GM12864 (cell line): ENCODE measurements around the gene RPLP2.

ENCODE experiments used
- DNase-seq: peaks from one replicate; pipeline ENCODE4 v3.0.0-alpha.2; 2011; ENCODE audit warnings: low read depth
- H3K4me3 ChIP-seq: 2 replicates; pipeline ENCODE4 v1.5.1; 2011; ENCODE audit warnings: mild to moderate bottlenecking, low read depth, low read length, control low read depth
- CTCF ChIP-seq: IDR thresholded peaks from 2 replicates; pipeline ENCODE4 v1.5.1; 2011; ENCODE audit warnings: low read depth, mild to moderate bottlenecking, moderate library complexity, low read length, control low read depth, inconsistent platforms; ENCODE audit errors: missing control alignments

RPLP2 gene

GRCh38 chr11:793556-793955 lies 16.2 kb upstream of the RPLP2 start:
- DNase-seq, result no peak
- TF ChIP-seq CTCF, result no peak
- H3K4me3 ChIP-seq, result no peak overlapping the region

- no peak for DNase-seq
- no peak for TF ChIP-seq CTCF
These were observed 15.6 kb upstream of the RPLP2 start for GRCh38 chr11:794013-794765.

GRCh38 chr11:794766-795633 lies 14.8 kb upstream of the RPLP2 start:
- no peak for TF ChIP-seq CTCF
- DNase-seq, result no peak
- H3K4me3 ChIP-seq, result peak overlapping the region; percentile 97

More at GRCh38 chr11:794013-794765, 15.6 kb upstream of the RPLP2 start:
- no peak overlapping the region for H3K4me3 ChIP-seq

- no peak for DNase-seq
These were observed 13.9 kb upstream of the RPLP2 start for GRCh38 chr11:795634-796564.

GRCh38 chr11:796565-797295 lies 13.0 kb upstream of the RPLP2 start:
- no peak for TF ChIP-seq CTCF
- DNase-seq, result no peak
- H3K4me3 ChIP-seq, result peak overlapping the region; percentile 97

More at GRCh38 chr11:795634-796564, 13.9 kb upstream of the RPLP2 start:
- H3K4me3 ChIP-seq, result peak overlapping the region; percentile 97
- TF ChIP-seq CTCF, result no peak
